Measurements from ENCODE around the gene PTPN20. TPM values are rescaled to one million over a fixed set of nuclear protein-coding genes. Genes with fewer than 3 reads are reported as not detected.

PTPN20 gene
- total RNA-seq, 2 experiments from 2014 or later = 0.88 to 1.3 TPM

DNA sequence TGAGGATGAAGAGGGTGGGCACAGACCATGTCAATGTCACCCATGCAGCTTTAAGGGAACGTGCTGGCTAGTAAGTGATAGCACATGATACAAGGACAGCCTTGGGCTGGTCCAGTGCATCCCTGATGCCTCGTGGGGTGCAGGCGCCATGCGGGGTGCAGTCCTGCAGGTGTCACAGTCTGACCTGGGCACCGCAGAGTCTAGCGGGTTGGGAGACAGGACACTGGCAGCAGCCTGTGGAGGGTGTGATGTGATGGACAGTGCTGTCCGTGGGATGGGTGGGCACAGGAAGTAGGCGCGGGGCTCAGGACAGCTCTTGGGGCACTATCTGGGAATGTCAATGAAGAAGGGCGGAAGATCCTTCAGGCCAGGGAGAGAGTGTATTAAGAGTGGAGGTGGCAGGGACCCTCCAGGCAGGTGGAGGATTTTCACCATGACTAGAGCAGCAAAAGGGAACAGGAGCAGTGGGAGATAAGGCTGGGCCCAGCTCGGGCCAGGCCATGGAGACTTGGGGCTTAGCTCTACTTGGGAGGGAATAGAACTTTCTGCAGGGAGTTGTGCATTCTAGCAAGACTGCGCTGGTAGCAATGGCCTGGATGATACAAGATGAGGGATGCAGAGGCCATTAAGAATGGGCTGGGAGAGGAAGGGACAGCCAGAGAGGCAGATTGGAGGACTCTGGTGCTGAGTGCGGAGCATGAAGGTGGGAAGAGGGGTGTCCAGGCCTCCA, 122.5 kb downstream of the PTPN20 start:
- DNase-seq = no peak
- H3K4me3 Mint-ChIP-seq = no peak overlapping the region
- no peaks in the 10 kb centered on the region for H3K36me3 Mint-ChIP-seq (ENCODE audit: low read depth)
- H3K27ac Mint-ChIP-seq = no peak overlapping the region
- H3K9me3 Mint-ChIP-seq = no peaks in the 10 kb centered on the region
- CTCF ChIA-PET = interaction anchor here (1.3 to 2.7 kb wide), 4 partner anchors 9 to 307 kb away, joined by 6 to 11 read pairs (median 9); no protein-coding TSS in a partner anchor
- H3K4me1 Mint-ChIP-seq (ENCODE audit: low read depth) = no peaks in the 10 kb centered on the region
- intact Hi-C loops (cut with micrococcal nuclease) = no loop called here
- H3K27me3 Mint-ChIP-seq (ENCODE audit: low read depth) = no peaks in the 10 kb centered on the region

GRCh38 chr10:47034441-47035051, 123.3 kb downstream of the PTPN20 start:
- Mint-ChIP-seq H3K4me1 (ENCODE audit: low read depth) (no peaks in the 10 kb centered on the region), H3K36me3 (ENCODE audit: low read depth) (no peaks in the 10 kb centered on the region), H3K4me3 (no peak overlapping the region), H3K27ac (no peak overlapping the region), H3K27me3 (ENCODE audit: low read depth) (no peaks in the 10 kb centered on the region), H3K9me3 (no peaks in the 10 kb centered on the region)
- intact Hi-C loops (cut with micrococcal nuclease) = no loop called here
- no peak for DNase-seq
- CTCF ChIA-PET = interaction anchor here (1.3 to 1.7 kb wide), 3 partner anchors 10 to 306 kb away, joined by 6 to 10 read pairs (median 8); no protein-coding TSS in a partner anchor

DNA sequence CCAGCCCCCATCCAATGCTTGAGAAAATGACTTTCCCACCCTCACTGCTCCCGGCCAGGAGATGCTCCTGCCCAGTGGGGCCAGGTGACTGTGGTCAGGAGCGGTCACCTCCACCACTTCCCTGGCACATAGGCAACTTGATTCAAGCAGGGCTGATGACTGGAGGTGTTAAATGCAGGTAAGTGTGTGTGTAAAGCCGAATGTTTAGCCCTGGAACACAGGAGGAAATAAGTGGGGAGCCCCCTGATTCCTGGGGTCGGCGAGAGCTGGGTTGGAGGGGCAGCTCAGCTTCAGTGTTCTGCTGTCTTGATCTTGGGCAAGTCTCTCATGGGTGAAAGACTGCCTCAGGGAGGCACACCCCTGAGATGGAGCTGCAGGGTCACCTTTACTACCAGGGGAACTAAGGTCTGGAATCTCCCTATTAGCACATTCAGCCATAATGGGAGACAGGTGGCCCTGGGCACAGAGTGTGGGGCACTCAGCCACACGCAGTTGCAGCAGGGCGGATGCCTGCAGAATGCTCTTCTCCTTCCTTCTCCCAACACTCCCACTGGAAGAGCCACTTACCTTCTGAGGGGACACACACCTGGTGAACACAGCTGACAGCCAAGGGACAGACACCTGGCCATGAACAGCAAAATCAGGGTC, 124.1 kb downstream of the PTPN20 start:
- Mint-ChIP-seq H3K36me3 (ENCODE audit: low read depth) (no peaks in the 10 kb centered on the region), H3K9me3 (no peaks in the 10 kb centered on the region), H3K4me1 (ENCODE audit: low read depth) (no peaks in the 10 kb centered on the region), H3K27ac (no peak overlapping the region), H3K27me3 (ENCODE audit: low read depth) (no peaks in the 10 kb centered on the region), H3K4me3 (no peak overlapping the region)
- CTCF ChIA-PET = no interaction called here
- DNase-seq = no peak
- intact Hi-C loops (cut with micrococcal nuclease) = no loop called here

DNA sequence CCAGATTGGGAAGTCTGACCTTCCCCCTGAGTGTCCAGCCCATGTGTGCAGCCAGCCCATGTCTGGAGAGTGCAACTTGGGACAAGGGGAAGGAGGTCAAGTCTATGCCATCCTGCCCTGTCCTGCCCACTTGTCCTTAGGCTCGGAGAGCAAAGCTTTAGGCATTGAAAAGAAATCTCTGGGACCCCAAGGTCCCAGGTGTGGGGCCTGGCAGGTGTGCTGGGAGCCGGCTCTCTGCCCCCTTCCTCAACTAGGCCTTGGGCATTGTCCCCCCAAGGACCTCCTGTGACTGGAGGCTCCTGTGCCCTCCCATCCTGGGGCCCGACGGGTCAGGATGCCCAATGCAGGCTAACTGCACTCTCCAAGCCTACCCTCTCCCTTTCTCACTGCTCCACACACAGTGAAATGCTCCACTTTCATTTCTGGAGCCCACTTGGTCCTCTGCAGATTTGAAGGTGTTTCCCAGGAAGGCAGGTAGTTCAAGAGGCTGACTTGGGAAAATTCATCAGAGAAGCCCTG, 124.7 kb downstream of the PTPN20 start:
- CTCF ChIA-PET = interaction anchor here (1.1 to 1.9 kb wide), 2 partner anchors 12 to 305 kb away, joined by 3 to 6 read pairs; no protein-coding TSS in a partner anchor
- intact Hi-C loops (cut with micrococcal nuclease) = no loop called here
- Mint-ChIP-seq H3K36me3 (ENCODE audit: low read depth) (no peaks in the 10 kb centered on the region), H3K4me1 (ENCODE audit: low read depth) (no peaks in the 10 kb centered on the region), H3K9me3 (no peaks in the 10 kb centered on the region), H3K27me3 (ENCODE audit: low read depth) (no peaks in the 10 kb centered on the region), H3K27ac (no peak overlapping the region), H3K4me3 (no peak overlapping the region)
- no peak for DNase-seq

DNA sequence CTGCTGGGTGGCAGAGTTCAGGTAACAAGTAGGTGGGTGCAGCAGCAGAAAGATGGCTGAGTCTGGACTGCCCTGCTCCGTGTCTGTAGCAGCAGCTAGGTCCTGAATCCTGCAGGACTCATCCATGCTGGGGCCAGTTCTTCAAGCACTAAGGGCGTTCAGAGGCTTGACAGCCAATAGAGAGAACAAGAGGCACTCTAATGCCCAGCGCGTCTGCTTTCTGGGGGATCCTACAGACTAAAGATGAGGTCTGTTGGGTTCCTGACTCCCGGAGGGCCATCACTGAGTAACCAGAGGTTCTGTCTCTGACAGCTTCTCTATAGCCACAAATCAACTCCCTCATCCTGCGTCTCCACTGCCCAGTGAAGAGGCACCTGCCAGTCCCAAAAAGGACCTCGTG, 125.5 kb downstream of the PTPN20 start:
- CTCF ChIA-PET = interaction anchor here (0.8 to 1.9 kb wide), 3 partner anchors 11 to 304 kb away, joined by 3 to 6 read pairs (median 3); no protein-coding TSS in a partner anchor
- Mint-ChIP-seq H3K27me3 (ENCODE audit: low read depth) (no peaks in the 10 kb centered on the region), H3K27ac (no peak overlapping the region)

DNA sequence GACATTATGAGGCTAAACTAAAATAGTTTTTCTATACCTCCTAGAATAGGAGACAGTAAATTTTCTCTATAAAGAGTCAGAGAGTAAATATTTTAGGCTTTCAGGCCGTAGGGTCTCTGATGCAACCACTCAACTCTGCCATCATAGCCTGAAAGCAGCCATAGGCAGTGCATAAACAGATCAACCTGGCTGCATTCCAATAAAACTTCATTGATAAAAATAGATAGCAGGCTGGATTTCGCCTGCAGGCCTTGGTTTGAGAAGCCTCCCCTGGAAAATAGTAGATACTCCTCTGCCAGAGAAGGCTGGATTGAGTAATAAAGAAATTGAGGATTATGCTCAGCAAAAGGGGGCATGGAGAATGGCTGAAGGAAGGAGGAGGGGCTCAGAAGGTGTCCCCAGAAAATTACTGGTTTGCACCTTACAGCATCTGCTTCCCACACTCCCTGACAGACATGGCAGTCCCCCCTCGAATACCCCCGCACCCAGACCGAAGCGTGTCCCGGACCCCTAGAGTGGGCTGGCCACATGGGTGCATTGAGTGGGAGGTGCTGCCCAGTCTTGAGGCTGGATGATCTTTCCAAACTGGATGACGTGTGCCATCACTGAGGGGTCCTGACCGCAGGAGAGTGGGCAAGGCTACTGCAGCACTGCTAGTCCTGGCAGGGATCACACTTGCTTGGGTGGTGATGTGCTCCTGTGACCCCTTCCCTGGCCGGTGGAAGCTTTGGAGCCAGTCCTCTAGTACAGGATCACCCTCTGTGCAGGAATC, 126.6 kb downstream of the PTPN20 start:
- no peaks in the 10 kb centered on the region for H3K36me3 Mint-ChIP-seq (ENCODE audit: low read depth)
- no peak overlapping the region for H3K27ac Mint-ChIP-seq
- CTCF ChIA-PET = interaction anchor here (1.9 to 2.3 kb wide), 3 partner anchors 10 to 274 kb away, joined by 6 to 10 read pairs (median 8); no protein-coding TSS in a partner anchor
- H3K4me1 Mint-ChIP-seq (ENCODE audit: low read depth) = no peaks in the 10 kb centered on the region
- no peak for DNase-seq
- intact Hi-C loops (cut with micrococcal nuclease) = no loop called here
- no peaks in the 10 kb centered on the region for H3K9me3 Mint-ChIP-seq
- H3K4me3 Mint-ChIP-seq = no peak overlapping the region
- H3K27me3 Mint-ChIP-seq (ENCODE audit: low read depth) = no peaks in the 10 kb centered on the region

More for the DNA sequence above, 125.5 kb downstream of the PTPN20 start:
- H3K36me3 Mint-ChIP-seq (ENCODE audit: low read depth) = no peaks in the 10 kb centered on the region
- no peaks in the 10 kb centered on the region for H3K4me1 Mint-ChIP-seq (ENCODE audit: low read depth)
- no peaks in the 10 kb centered on the region for H3K9me3 Mint-ChIP-seq
- no peak overlapping the region for H3K4me3 Mint-ChIP-seq
- no peak for DNase-seq
- intact Hi-C loops (cut with micrococcal nuclease) = no loop called here

GRCh38 chr10:47038881-47039561, 127.8 kb downstream of the PTPN20 start:
- CTCF ChIA-PET = interaction anchor here (1.3 to 2.3 kb wide), 3 partner anchors 9 to 302 kb away, joined by 3 to 10 read pairs (median 8); no protein-coding TSS in a partner anchor
- Mint-ChIP-seq H3K36me3 (ENCODE audit: low read depth) (no peaks in the 10 kb centered on the region), H3K4me3 (no peak overlapping the region), H3K27me3 (ENCODE audit: low read depth) (no peaks in the 10 kb centered on the region), H3K9me3 (no peaks in the 10 kb centered on the region), H3K4me1 (ENCODE audit: low read depth) (no peaks in the 10 kb centered on the region), H3K27ac (no peak overlapping the region)
- no peak for DNase-seq
- intact Hi-C loops (cut with micrococcal nuclease) = no loop called here

DNA sequence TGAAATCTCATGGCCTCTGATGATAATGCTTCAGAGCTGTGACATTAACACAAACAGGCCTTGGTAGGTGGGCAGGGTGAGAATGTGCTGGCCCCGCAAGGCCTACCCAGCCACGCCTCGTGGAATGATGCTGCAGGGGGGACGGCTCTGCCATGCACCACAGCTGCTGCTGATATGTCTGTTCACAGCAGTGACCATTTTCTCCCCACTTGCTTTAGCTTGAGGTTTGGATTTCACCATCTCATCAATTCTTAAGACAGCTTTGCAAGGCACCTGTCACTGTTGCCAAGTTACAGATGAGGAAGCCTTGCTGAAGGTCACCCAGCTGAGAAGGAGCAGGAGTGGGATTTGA, 128.3 kb downstream of the PTPN20 start:
- Mint-ChIP-seq H3K27ac (no peak overlapping the region), H3K9me3 (no peaks in the 10 kb centered on the region), H3K4me1 (ENCODE audit: low read depth) (no peaks in the 10 kb centered on the region), H3K4me3 (no peak overlapping the region), H3K27me3 (ENCODE audit: low read depth) (no peaks in the 10 kb centered on the region), H3K36me3 (ENCODE audit: low read depth) (no peaks in the 10 kb centered on the region)
- CTCF ChIA-PET = interaction anchor here (1.3 to 2.3 kb wide), 3 partner anchors 8 to 301 kb away, joined by 3 to 10 read pairs (median 8); no protein-coding TSS in a partner anchor
- DNase-seq = no peak
- intact Hi-C loops (cut with micrococcal nuclease) = no loop called here

GRCh38 chr10:47040041-47040491, 128.8 kb downstream of the PTPN20 start:
- H3K27me3 Mint-ChIP-seq (ENCODE audit: low read depth) = no peaks in the 10 kb centered on the region
- H3K9me3 Mint-ChIP-seq = no peaks in the 10 kb centered on the region
- DNase-seq = no peak
- no peak overlapping the region for H3K4me3 Mint-ChIP-seq
- no peaks in the 10 kb centered on the region for H3K4me1 Mint-ChIP-seq (ENCODE audit: low read depth)
- no peaks in the 10 kb centered on the region for H3K36me3 Mint-ChIP-seq (ENCODE audit: low read depth)
- intact Hi-C loops (cut with micrococcal nuclease) = no loop called here
- CTCF ChIA-PET = interaction anchor here (1.3 to 2.3 kb wide), 3 partner anchors 8 to 301 kb away, joined by 3 to 10 read pairs (median 8); no protein-coding TSS in a partner anchor
- no peak overlapping the region for H3K27ac Mint-ChIP-seq

GRCh38 chr10:47040681-47041080, 129.5 kb downstream of the PTPN20 start:
- no peaks in the 10 kb centered on the region for H3K36me3 Mint-ChIP-seq (ENCODE audit: low read depth)
- DNase-seq = no peak
- H3K27ac Mint-ChIP-seq = no peak overlapping the region

More at GRCh38 chr10:47040681-47041080, 129.5 kb downstream of the PTPN20 start:
- Mint-ChIP-seq H3K27me3 (ENCODE audit: low read depth) (no peaks in the 10 kb centered on the region), H3K4me3 (no peak overlapping the region), H3K9me3 (no peaks in the 10 kb centered on the region), H3K4me1 (ENCODE audit: low read depth) (no peaks in the 10 kb centered on the region)
- CTCF ChIA-PET = interaction anchor here (1.0 kb wide), 1 partner anchor 16 kb away, joined by 7 read pairs; no protein-coding TSS in a partner anchor
- intact Hi-C loops (cut with micrococcal nuclease) = no loop called here

Measured in activated naive CD4-positive, alpha-beta T cell treated with anti-CD3 and anti-CD28 coated beads for 36 hours (primary cell).